ENCODE results near the gene ST6GALNAC3. TPM values are rescaled to one million over a fixed set of nuclear protein-coding genes. Genes with fewer than 3 reads are reported as not detected.

The ST6GALNAC3 gene
- total RNA-seq, 1 donor from 2014 or later, result 23.6 TPM

DNA sequence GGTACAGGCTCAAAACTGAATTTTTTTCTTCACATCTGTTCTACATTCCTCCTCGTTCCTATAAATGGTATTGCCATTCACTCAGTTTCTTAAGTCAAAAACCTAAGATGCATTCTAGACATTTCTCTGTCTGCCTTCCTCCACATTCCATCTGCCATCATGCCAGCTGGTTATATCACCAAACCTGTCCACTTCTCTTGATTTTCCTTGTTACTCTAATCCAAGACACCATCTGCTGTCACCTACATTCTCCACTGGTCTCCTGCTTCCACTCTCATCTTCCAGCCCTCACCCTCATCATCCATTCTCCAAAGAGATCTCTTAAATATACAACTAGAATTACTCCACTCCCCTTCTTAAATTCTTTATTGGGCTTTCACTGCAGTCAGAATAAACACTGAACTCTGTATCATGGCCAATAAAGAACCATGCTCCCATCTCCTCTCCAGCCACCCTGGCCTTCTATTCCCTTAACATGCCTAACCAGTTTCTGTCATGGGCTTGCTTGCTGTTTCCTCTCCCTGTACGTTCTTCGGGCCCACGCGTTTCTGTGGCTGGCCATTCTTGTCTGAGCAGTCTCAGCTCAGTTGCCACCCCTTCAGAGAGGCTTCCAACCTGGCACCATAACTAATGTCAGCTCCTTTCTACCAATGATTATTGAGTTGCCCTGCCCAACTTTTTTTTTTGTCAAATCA, 278.3 kb downstream of the ST6GALNAC3 start:
- peaks cover 6% of the 10 kb centered on the region for H3K4me1 ChIP-seq
- no peak overlapping the region for H3K27ac ChIP-seq
- Mint-ChIP-seq H3K9me3 (peaks cover 2% of the 10 kb centered on the region), H3K4me1 (peaks cover 4% of the 10 kb centered on the region), H3K36me3 (peaks cover 2% of the 10 kb centered on the region), H3K4me3 (no peak overlapping the region), H3K27ac (no peak overlapping the region), H3K27me3 (ENCODE audit: insufficient read depth, low read depth) (no peaks in the 10 kb centered on the region)
- no peak overlapping the region for H3K9ac ChIP-seq
- TF ChIP-seq EZH2 (IDR thresholded peaks at IDR 0.05) (no peak), CTCF (IDR thresholded peaks at IDR 0.05) (no peak), EZH2phosphoT487 (IDR thresholded peaks at IDR 0.05) (no peak)
- H3K4me3 ChIP-seq, result no peak overlapping the region
- H3F3A ChIP-seq (ENCODE audit: low read depth), result no peaks in the 10 kb centered on the region
- H3K4me2 ChIP-seq, result no peak overlapping the region
- no peaks in the 10 kb centered on the region for H3K36me3 ChIP-seq
- H2AFZ ChIP-seq (replicated peaks), result no peak overlapping the region
- no peaks in the 10 kb centered on the region for H3K79me2 ChIP-seq (ENCODE audit: low read depth)
- H3K9me3 ChIP-seq (ENCODE audit: low read depth), result no peaks in the 10 kb centered on the region
- no peak for DNase-seq (ENCODE audit: low spot score)
- H3K27me3 ChIP-seq, result no peaks in the 10 kb centered on the region
- H4K20me1 ChIP-seq (ENCODE audit: low read depth), result no peaks in the 10 kb centered on the region

DNA sequence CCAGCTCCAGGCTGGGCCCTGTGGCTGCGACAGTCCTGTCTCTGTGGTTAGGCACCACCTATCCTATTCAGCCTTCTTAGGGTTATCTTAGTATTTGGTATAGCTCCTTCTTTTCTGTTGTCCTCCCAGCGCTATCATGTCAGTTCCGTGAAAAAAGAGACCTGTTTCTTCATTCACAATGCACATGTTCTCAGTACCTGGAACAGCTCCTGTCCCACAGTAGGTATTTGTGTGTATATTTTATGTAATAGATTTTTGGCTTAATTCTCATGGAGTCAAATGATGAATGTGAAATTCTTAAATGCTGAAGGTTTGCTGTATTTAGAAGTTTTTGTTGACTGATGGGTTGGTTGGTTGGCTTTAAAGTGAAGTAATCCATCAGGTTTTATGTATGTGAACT, 279.7 kb downstream of the ST6GALNAC3 start:
- Mint-ChIP-seq H3K27ac (no peak overlapping the region), H3K27me3 (ENCODE audit: insufficient read depth, low read depth) (no peaks in the 10 kb centered on the region), H3K36me3 (peaks cover 2% of the 10 kb centered on the region), H3K4me1 (peaks cover 4% of the 10 kb centered on the region), H3K9me3 (peaks cover 2% of the 10 kb centered on the region), H3K4me3 (no peak overlapping the region)
- Histone ChIP-seq H3F3A (ENCODE audit: low read depth) (no peaks in the 10 kb centered on the region), H3K9ac (no peak overlapping the region), H3K4me1 (peaks cover 6% of the 10 kb centered on the region), H2AFZ (replicated peaks) (no peak overlapping the region), H3K27me3 (no peaks in the 10 kb centered on the region), H3K4me2 (no peak overlapping the region), H4K20me1 (ENCODE audit: low read depth) (no peaks in the 10 kb centered on the region), H3K36me3 (no peaks in the 10 kb centered on the region), H3K4me3 (no peak overlapping the region), H3K9me3 (ENCODE audit: low read depth) (no peaks in the 10 kb centered on the region), H3K27ac (no peak overlapping the region), H3K79me2 (ENCODE audit: low read depth) (no peaks in the 10 kb centered on the region)
- no peak for TF ChIP-seq EZH2phosphoT487 (IDR thresholded peaks at IDR 0.05)
- no peak for TF ChIP-seq EZH2 (IDR thresholded peaks at IDR 0.05)
- no peak for TF ChIP-seq CTCF (IDR thresholded peaks at IDR 0.05)
- no peak for DNase-seq (ENCODE audit: low spot score)

- TF ChIP-seq EZH2 (IDR thresholded peaks at IDR 0.05) (no peak), CTCF (IDR thresholded peaks at IDR 0.05) (no peak), EZH2phosphoT487 (IDR thresholded peaks at IDR 0.05) (no peak)
- Histone ChIP-seq H3K27me3 (no peaks in the 10 kb centered on the region), H3K4me1 (peaks cover 8% of the 10 kb centered on the region), H3K36me3 (no peaks in the 10 kb centered on the region), H3K9me3 (ENCODE audit: low read depth) (no peaks in the 10 kb centered on the region), H3K9ac (no peak overlapping the region), H2AFZ (replicated peaks) (no peak overlapping the region), H3F3A (ENCODE audit: low read depth) (no peaks in the 10 kb centered on the region), H3K4me3 (no peak overlapping the region), H4K20me1 (ENCODE audit: low read depth) (no peaks in the 10 kb centered on the region), H3K27ac (no peak overlapping the region), H3K79me2 (ENCODE audit: low read depth) (no peaks in the 10 kb centered on the region), H3K4me2 (no peak overlapping the region)
- H3K4me3 Mint-ChIP-seq, result no peak overlapping the region
- no peaks in the 10 kb centered on the region for H3K36me3 Mint-ChIP-seq
- no peak for DNase-seq (ENCODE audit: low spot score)
- H3K4me1 Mint-ChIP-seq, result peaks cover 7% of the 10 kb centered on the region
- no peaks in the 10 kb centered on the region for H3K9me3 Mint-ChIP-seq
- H3K27ac Mint-ChIP-seq, result no peak overlapping the region
- H3K27me3 Mint-ChIP-seq (ENCODE audit: insufficient read depth, low read depth), result peaks cover 3% of the 10 kb centered on the region
Observed at GRCh38 chr1:76366726-76367125, 292.2 kb downstream of the ST6GALNAC3 start.
